Adrenal gland (tissue), 12 donors: ENCODE data around the gene NAA20. TPM values are rescaled to one million over a fixed set of nuclear protein-coding genes. Genes with fewer than 3 reads are reported as not detected.

Source experiments
- DNase-seq, 7 donors: peaks; one replicate each; pipeline ENCODE4 v3.0.0-alpha.2; 2019 to 2020
- H3K27ac ChIP-seq, 5 donors: fragments of 200-600 bp; sonication (generic) in 4 of 5; 1 replicate in 3 of 5; 2 replicates in 2 of 5; pipeline versions ENCODE4 v1.5.1 to v1.8.0; 2016 to 2020; ENCODE audit warnings: mild to moderate bottlenecking in 1 of 5
- H3K27me3 ChIP-seq: fragments of 200-600 bp; 2 replicates; pipeline ENCODE4 v1.8.0; 2021
- H3K36me3 ChIP-seq, 2 donors: fragments of 200-600 bp; replicated peaks in 1 of 2; 1 replicate in 1 of 2; 2 replicates in 1 of 2; pipeline versions ENCODE4 v1.5.1 to v1.8.0; 2018 to 2022
- H3K4me1 ChIP-seq, 2 donors: fragments of 200-600 bp; replicated peaks in 1 of 2; 1 replicate in 1 of 2; 2 replicates in 1 of 2; pipeline versions ENCODE4 v1.5.1 to v1.8.0; 2018 to 2021
- H3K4me3 ChIP-seq, 4 donors: fragments of 200-600 bp; sonication (generic) in 3 of 4; one replicate each; pipeline ENCODE4 v1.5.1; 2016 to 2018
- H3K9me3 ChIP-seq, 3 donors: fragments of 200-600 bp; sonication (generic) in 1 of 3; replicated peaks in 1 of 3; 1 replicate in 2 of 3; 2 replicates in 1 of 3; pipeline versions ENCODE4 v1.5.1 to v1.8.0; 2016 to 2021
- POLR2A ChIP-seq, 2 donors: fragments of 450-650 bp; IDR thresholded peaks; one replicate each; pipeline ENCODE4 v1.6.1; 2017; ENCODE audit warnings: antibody characterized with exemption in 2 of 2, mild to moderate bottlenecking in 2 of 2, moderate library complexity in 1 of 2
- WGBS, 4 donors: extraction: QIAGEN DNeasy Blood & Tissue Kit in 2 of 4; methylation state at CpG; one replicate each; pipeline versions ENCODE4 v1.1.5 to v1.1.7; 2013 to 2017; 5-methylcytosine and 5-hydroxymethylcytosine counted together
- intact Hi-C, 2 donors: fragments of 100-400 bp; cut with DNase I; formaldehyde crosslinking; loops; one replicate each; pipeline versions ENCODE4 v1.14.1 to v1.15.0; 2022 to 2023
- polyA plus RNA-seq, 3 donors: library from polyadenylated mRNA; stranded (reverse); fragments of 200-250 nt in 2 of 3; fragments of 350-450 nt in 1 of 3; fragmentation: Illumina TruSeq in 1 of 3; extraction: RNeasy Lipid Tissue Mini Kit (QIAGEN cat#74804) in 1 of 3; gene quantifications; one replicate each; pipeline ENCODE4 v1.2.3, GENCODE V29; 2013 to 2014
- total RNA-seq, 9 donors: library from RNA; depleted of rRNA in 4 of 9; stranded (reverse); fragments of >200 nt in 4 of 9; fragments of 120-200 nt in 1 of 9; fragmentation: NEBNext Ultra II Directional in 1 of 9; extraction: Animal tissue kit (Norgen Biotek cat#: 25700) in 1 of 9; gene quantifications; one replicate each; pipeline versions ENCODE4 v1.1.0 to v1.2.4, GENCODE V29; 2013 to 2023
- TF ChIP-seq, protein P1 (sequence below), 6 experiments: fragments of 450-650 bp in 4 of 6; fragments of 200-600 bp in 2 of 6; sonication (generic) in 1 of 6; IDR thresholded peaks; 1 replicate in 5 of 6; 2 replicates in 1 of 6; pipeline versions ENCODE4 v1.5.1 to v1.8.0; 2016 to 2021; ENCODE audit warnings: antibody characterized with exemption in 6 of 6, mild to moderate bottlenecking in 2 of 6, moderate library complexity in 1 of 6
- donor health status: healthy with polysubstance abuse.
- donor health status: Bipolar disorder and iron deficiency.
- donor health status: DM: yes; HTN: yes; CAD: no.
- donor health status: DM: no; HTN: no; CAD: no.
- donor health status: DM: no; HTN: no; CAD: no.
- donor health status: DM: yes; HTN: yes; CAD: no.

The NAA20 gene
- total and polyA plus RNA-seq, 12 donors = 19.4 to 124 (median 59.0) TPM

DNA sequence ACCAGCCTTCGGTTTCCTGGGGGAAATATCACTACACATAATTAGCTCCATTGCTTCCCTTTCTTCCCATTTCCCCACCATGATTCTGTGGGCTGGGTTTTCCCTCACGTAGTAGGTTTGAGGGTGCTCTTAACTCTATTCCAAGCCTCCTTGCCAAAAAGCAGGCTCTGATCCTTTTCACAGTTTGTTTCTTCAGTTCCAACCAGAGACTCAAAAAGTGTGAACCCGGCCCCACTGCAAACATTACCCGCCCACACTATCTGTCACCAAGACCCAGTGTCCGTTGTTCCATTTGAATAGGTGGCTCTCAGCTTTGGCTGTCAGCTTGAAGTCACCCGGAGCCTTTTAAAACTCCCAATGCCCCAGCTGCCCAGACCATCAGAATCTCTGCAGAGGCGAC, 11.8 kb upstream of the NAA20 start:
- peaks cover 0 to 15% of the 10 kb centered on the region in 2 donors for H3K36me3 ChIP-seq
- intact Hi-C loops = no loop called here
- no peak for TF ChIP-seq POLR2A (IDR thresholded peaks at IDR 0.05)
- H3K27ac ChIP-seq = no peak overlapping the region
- 76 to 83% (median 79%) methylated on average over 7 of the region's 7 CpGs for WGBS, 4 donors
- peaks cover 21 to 29% of the 10 kb centered on the region in 2 donors for H3K4me1 ChIP-seq
- no peaks in the 10 kb centered on the region for H3K9me3 ChIP-seq
- H3K27me3 ChIP-seq = no peaks in the 10 kb centered on the region
- no peak for DNase-seq
- no peak overlapping the region for H3K4me3 ChIP-seq

DNA sequence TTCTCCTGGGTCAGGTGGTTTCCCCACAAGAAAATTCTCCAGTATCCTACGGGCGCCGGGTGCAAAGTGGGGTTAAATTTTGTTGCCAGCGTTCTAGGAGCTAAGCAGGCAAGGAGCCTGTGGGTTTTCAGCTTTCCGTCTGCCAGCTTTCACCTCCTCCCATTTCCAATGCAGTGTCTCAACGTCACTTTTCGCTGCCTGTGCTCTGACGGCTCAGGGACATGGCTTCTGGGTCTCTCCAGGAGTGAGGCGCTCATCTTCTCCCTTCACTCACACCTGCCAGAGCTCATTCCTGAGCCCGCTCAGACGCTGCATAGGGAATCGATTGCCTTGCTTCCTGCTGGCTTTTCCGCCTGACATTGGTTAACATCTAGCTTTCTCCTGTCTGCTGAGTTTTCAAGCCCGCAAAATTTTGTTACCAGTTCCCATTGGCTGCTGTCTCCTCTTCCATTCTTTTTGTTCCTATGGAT, 7.3 kb upstream of the NAA20 start:
- peak in 1 of 7 donors; percentile 60 for DNase-seq
- H3K4me1 ChIP-seq = peaks cover 0 to 19% of the 10 kb centered on the region in 2 donors
- no peaks in the 10 kb centered on the region for H3K36me3 ChIP-seq
- H3K9me3 ChIP-seq = no peaks in the 10 kb centered on the region
- intact Hi-C loops = no loop called here
- H3K4me3 ChIP-seq = no peak overlapping the region
- WGBS, 4 donors = 65 to 79% (median 74%) methylated on average over 14 of the region's 14 CpGs
- no peak overlapping the region for H3K27ac ChIP-seq
- TF ChIP-seq POLR2A (IDR thresholded peaks at IDR 0.05) = no peak
- TF ChIP-seq, protein P1, sequence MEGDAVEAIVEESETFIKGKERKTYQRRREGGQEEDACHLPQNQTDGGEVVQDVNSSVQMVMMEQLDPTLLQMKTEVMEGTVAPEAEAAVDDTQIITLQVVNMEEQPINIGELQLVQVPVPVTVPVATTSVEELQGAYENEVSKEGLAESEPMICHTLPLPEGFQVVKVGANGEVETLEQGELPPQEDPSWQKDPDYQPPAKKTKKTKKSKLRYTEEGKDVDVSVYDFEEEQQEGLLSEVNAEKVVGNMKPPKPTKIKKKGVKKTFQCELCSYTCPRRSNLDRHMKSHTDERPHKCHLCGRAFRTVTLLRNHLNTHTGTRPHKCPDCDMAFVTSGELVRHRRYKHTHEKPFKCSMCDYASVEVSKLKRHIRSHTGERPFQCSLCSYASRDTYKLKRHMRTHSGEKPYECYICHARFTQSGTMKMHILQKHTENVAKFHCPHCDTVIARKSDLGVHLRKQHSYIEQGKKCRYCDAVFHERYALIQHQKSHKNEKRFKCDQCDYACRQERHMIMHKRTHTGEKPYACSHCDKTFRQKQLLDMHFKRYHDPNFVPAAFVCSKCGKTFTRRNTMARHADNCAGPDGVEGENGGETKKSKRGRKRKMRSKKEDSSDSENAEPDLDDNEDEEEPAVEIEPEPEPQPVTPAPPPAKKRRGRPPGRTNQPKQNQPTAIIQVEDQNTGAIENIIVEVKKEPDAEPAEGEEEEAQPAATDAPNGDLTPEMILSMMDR (IDR thresholded peaks at IDR 0.05) = no peak
- H3K27me3 ChIP-seq = no peaks in the 10 kb centered on the region

DNA sequence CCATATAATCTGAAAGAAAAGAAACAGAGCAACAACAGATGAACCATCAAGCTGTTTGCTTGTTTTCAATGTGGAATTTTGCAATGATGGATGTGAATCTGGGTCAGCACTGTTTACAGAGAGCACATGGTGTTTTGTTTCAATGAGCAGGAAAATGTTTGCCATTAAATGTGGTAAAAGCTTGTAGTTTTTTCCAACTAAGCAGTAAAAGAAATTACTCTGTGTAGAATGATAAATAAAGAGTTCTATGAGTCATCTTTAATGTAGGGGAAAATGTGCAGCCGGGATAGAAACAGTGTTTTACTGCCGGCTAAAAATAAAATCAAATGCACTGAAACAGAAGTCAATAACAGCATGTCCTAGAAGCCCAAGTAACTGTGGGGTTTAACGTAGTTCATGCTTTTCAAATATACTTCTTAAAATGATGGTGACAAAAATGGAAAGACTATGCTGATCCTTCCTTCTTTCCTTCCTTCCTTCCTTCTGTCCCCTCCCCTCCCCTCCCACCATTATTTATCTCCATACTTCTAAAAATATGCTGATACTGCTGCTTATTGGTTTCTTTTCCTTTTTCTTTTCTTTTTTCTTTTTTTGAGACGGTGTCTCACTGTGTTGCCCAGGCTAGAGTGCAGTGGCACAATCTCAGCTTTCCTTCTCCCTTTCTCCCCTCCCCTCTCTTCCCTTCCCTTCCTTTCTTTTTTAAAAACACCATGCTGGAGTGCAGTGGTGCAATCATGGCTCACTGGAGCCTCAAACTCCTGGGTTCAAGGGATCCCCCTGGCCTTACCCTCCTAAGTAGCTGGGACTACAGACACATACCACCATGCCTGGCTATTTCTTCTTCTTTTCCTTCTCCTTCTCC, 6.3 kb upstream of the NAA20 start:
- intact Hi-C loops = no loop called here
- WGBS, 4 donors = 1 to 7% (median 3%) methylated on average over 4 of the region's 4 CpGs
- Histone ChIP-seq H3K4me3 (peak overlapping the region in 2 of 4 donors; percentile 1 to 43), H3K9me3 (no peaks in the 10 kb centered on the region), H3K36me3 (no peaks in the 10 kb centered on the region), H3K4me1 (peaks cover 0 to 19% of the 10 kb centered on the region in 2 donors), H3K27me3 (no peaks in the 10 kb centered on the region), H3K27ac (peak overlapping the region in 4 of 5 donors; percentile 6 to 63 (median 35))
- DNase-seq = no peak
- no peak for TF ChIP-seq POLR2A (IDR thresholded peaks at IDR 0.05)
- TF ChIP-seq, protein P1 (IDR thresholded peaks at IDR 0.05) = no peak

DNA sequence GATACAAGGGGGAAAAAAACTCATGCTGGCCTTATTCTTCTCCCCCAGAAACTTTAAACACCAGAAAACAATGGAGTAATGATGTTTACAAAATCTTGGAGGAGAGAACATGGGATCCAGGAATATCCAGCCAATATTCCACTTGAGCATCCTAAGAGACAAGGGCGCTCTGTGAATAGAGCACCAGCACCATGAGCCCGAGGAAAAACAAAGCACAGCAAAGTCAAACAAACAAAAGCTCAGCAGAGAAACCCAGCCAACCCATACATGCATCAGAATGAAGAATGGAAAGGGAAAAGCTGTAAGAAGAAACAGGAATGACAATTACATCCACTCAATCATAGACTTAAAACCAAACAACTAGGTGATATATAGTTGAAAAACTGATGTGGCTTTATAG, 4.6 kb upstream of the NAA20 start:
- no peaks in the 10 kb centered on the region for H3K9me3 ChIP-seq
- 81 to 93% (median 86%) methylated on average over 2 of the region's 2 CpGs for WGBS, 4 donors
- H3K27ac ChIP-seq = no peak overlapping the region
- TF ChIP-seq, protein P1 (IDR thresholded peaks at IDR 0.05) = no peak
- TF ChIP-seq POLR2A (IDR thresholded peaks at IDR 0.05) = no peak
- intact Hi-C loops = no loop called here
- peaks cover 0 to 26% of the 10 kb centered on the region in 2 donors for H3K4me1 ChIP-seq
- H3K4me3 ChIP-seq = no peak overlapping the region
- H3K27me3 ChIP-seq = no peaks in the 10 kb centered on the region
- H3K36me3 ChIP-seq = no peaks in the 10 kb centered on the region
- no peak for DNase-seq
